HTR-8/SVneo (cell line): Measurements from ENCODE around the gene OR4Q3.
"Not testable (repeated sequence)": the region's sequence is repeated elsewhere in the genome, so short reads cannot be mapped to it uniquely, and the experiment has no call there.

Experiments
- DNase-seq: peaks from one replicate; pipeline ENCODE4 v3.0.0; 2011; ENCODE audit warnings: low spot score, mixed read lengths; ENCODE audit not compliant: insufficient read length
- FAIRE-seq: peaks from 2 replicates; lab custom pipeline; 2011; peaks lifted over from hg19 to GRCh38; lab: Jason Lieb, UNC

Gene OR4Q3

GRCh38 chr14:19743256-19743655 is at the start of gene OR4Q3:
OR4Q3 (plus strand) TSS chr14:19743571.
- DNase-seq (no peak), FAIRE-seq (peak; percentile 40)

GRCh38 chr14:19729359-19729758 is 14.0 kb upstream of the OR4Q3 start:
- DNase-seq (no peak), FAIRE-seq (no peak)

GRCh38 chr14:19729763-19730162 is 13.6 kb upstream of the OR4Q3 start:
- DNase-seq (no peak), FAIRE-seq (no peak)

DNA sequence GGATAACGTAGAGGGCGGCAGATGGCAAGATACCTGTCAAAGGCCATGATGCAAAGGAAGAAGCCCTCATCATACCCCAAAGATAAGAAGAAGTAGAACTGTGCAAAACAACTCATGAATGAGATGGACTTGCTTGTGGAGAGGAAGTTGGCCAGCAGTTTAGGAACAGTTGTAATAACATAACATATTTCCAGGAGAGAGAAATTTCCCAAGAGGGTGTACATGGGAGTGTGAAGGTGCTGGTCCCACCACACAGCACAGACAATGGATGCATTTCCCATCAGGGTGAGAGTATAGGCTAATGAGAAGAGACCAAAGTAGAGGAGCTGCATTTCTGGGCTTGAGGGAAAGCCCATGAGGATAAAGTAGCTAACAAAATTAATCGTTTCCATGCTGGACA is 9.5 kb upstream of the OR4Q3 start:
- FAIRE-seq, DNase-seq: not testable (repeated sequence)

DNA sequence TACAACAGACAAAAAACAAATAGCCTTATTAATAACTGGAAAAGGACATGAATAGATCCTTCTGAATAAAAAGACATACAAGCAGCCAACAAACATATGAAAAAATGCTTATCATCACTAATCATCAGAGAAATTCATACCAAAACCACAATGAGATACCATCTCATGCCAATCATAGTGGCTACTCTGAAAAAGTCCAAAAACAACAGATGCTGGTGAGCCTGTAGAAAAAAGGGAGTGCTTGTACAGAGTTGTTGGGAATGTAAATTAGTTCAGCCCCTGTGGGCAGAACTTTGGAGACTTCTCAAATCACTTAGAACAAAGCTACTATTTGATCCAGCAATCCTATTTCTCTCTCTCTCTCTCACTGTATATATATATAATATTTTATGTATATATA is 8.9 kb downstream of the OR4Q3 start:
- not testable (repeated sequence) for DNase-seq, FAIRE-seq

- FAIRE-seq (no peak), DNase-seq (no peak)
These were observed 10.8 kb downstream of the OR4Q3 start for GRCh38 chr14:19754172-19754571.

DNA sequence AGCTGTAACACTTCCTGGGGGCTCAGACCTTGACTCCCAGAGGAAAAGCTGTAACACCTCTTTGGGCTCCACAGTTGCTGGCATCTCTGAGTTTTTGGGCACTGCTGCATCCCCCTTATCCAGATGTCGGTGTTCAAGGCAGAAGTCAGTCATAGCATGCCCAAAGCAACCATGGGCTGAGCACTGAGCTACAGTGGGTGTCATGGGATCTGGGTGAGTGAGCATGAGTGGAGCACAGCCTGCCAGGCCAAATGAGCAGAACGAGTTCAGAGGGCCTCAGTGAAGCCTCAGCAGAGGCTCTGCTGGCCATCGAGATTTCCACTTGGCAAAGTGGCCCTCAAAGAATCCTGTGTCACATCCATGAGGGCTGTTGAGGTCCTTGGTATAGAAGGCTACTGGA is 28.1 kb downstream of the OR4Q3 start:
- not testable (repeated sequence) for DNase-seq, FAIRE-seq

DNA sequence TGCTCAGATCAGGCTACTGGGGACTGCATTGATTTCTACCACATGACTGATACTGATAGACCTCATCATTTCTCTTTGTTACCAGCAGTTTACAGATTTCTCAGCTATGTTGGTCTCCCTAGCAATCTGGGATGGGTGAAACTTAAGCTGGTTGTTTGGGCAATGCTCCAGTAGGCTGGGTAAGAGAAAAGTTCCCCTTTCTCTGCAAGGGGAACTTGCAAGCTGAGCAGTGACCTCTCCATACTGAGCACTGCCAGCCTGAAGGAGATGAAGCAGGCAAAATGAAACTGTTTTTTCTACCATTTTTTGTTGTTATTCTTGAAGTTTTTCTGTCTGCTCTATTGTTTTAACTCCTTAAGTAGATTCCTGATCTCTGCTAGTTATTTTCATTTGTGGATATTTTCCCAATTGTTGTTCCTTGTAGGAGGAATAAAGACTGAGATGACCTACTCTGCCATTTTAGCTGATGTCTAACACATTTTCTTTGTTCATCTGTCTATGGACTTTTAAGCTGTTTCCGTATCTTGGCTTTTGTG is 28.6 kb downstream of the OR4Q3 start:
- DNase-seq (no peak), FAIRE-seq (no peak)

GRCh38 chr14:19772454-19772853 is 29.1 kb downstream of the OR4Q3 start:
- FAIRE-seq, DNase-seq: not testable (repeated sequence)

- FAIRE-seq, DNase-seq: not testable (repeated sequence)
These were observed 29.8 kb downstream of the OR4Q3 start, which contains the start of gene OR4M1 for GRCh38 chr14:19773204-19773603. OR4M1 (plus strand) TSS chr14:19773504; CDS start chr14:19780323, 6,819 bp downstream.

GRCh38 chr14:19775587-19775986 is 32.2 kb downstream of the OR4Q3 start:
- DNase-seq, result no peak
- FAIRE-seq, result no peak

DNA sequence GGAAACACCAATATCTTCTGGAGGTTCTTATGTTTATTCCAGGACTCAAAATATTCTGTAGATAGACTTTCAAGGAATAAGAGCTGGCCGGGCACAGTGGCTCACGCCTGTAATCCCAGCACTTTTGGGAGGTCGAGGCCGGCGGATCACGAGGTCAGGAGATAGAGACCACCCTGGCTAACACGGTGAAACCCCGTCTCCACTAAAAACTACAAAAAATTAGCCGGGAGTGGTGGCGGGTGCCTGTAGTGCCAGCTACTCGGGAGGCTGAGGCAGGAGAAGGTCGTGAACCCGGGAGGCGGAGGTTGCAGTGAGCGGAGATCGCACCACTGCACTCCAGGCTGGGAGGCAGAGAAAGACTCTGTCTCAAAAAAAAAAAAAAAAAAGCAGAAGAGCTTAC is 42.5 kb downstream of the OR4Q3 start:
- not testable (repeated sequence) for FAIRE-seq

DNA sequence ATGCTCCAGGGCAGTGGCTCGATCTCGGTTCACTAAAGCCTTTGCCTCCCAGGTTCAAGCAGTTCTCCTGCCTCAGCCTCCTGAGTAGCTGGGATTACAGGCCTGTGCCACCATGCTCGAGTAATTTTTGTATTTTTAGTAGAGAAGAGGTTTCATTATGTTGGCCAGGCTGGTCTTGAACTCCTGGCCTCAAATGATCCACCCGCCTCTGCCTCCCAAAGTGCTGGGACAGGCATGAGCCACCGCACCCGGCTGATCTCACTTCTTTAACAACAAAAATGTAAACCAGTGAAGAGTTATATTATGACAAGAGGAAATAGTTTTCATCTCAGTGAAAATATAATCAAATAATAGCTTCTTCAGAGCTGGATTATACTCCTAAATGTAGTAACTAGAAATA is 43.9 kb downstream of the OR4Q3 start:
- not testable (repeated sequence) for FAIRE-seq

More for the DNA sequence above, 42.5 kb downstream of the OR4Q3 start:
- DNase-seq, result not testable (repeated sequence)

GRCh38 chr14:19788150-19788549 is 44.8 kb downstream of the OR4Q3 start:
- not testable (repeated sequence) for DNase-seq, FAIRE-seq

More for the DNA sequence above, 43.9 kb downstream of the OR4Q3 start:
- DNase-seq, result not testable (repeated sequence)

- DNase-seq, FAIRE-seq: not testable (repeated sequence)
These were observed 53.2 kb downstream of the OR4Q3 start for GRCh38 chr14:19796520-19797108.
